ENCODE data around the gene AP1M1. TPM values are rescaled to one million over a fixed set of nuclear protein-coding genes. Genes with fewer than 3 reads are reported as not detected.

AP1M1 gene
- total and polyA plus RNA-seq, 9 donors = 28.4 to 81.7 (median 51.6) TPM

GRCh38 chr19:16229322-16229641, 31.6 kb downstream of the AP1M1 start:
- 90 to 94% (median 93%) methylated on average over 8 to 9 of the region's 9 CpGs for WGBS, 3 donors
- no peak for DNase-seq
- Histone ChIP-seq H3K9me3 (no peaks in the 10 kb centered on the region), H3K4me3 (no peak overlapping the region), H3K4me1 (ENCODE audit: insufficient read depth) (no peaks in the 10 kb centered on the region), H3K36me3 (no peaks in the 10 kb centered on the region), H3K27me3 (no peaks in the 10 kb centered on the region), H3K27ac (no peak overlapping the region)
- intact Hi-C loops (cut with DNase I) = no loop called here
- TF ChIP-seq CTCF (IDR thresholded peaks at IDR 0.05) = no peak
- TF ChIP-seq POLR2A (IDR thresholded peaks at IDR 0.05) = no peak
- no peak for TF ChIP-seq EP300 (IDR thresholded peaks at IDR 0.05)

GRCh38 chr19:16232127-16232526, 34.4 kb downstream of the AP1M1 start:
- no peaks in the 10 kb centered on the region for H3K36me3 ChIP-seq
- intact Hi-C loops (cut with DNase I) = no loop called here
- DNase-seq = no peak
- WGBS, 3 donors = 92 to 95% (median 94%) methylated on average over 16 of the region's 16 CpGs
- no peaks in the 10 kb centered on the region for H3K27me3 ChIP-seq
- TF ChIP-seq EP300 (IDR thresholded peaks at IDR 0.05) (no peak), CTCF (IDR thresholded peaks at IDR 0.05) (no peak), POLR2A (IDR thresholded peaks at IDR 0.05) (no peak)
- H3K4me1 ChIP-seq (ENCODE audit: insufficient read depth) = no peaks in the 10 kb centered on the region
- H3K9me3 ChIP-seq = no peaks in the 10 kb centered on the region
- no peak overlapping the region for H3K27ac ChIP-seq
- no peak overlapping the region for H3K4me3 ChIP-seq

- H3K9me3 ChIP-seq = no peaks in the 10 kb centered on the region
- 89 to 90% (median 90%) methylated on average over 13 of the region's 13 CpGs for WGBS, 3 donors
- no peaks in the 10 kb centered on the region for H3K4me1 ChIP-seq (ENCODE audit: insufficient read depth)
- no peaks in the 10 kb centered on the region for H3K36me3 ChIP-seq
- no peak for DNase-seq
- no peak overlapping the region for H3K27ac ChIP-seq
- no peak overlapping the region for H3K4me3 ChIP-seq
- TF ChIP-seq POLR2A (IDR thresholded peaks at IDR 0.05) (no peak), CTCF (IDR thresholded peaks at IDR 0.05) (no peak), EP300 (IDR thresholded peaks at IDR 0.05) (no peak)
- intact Hi-C loops (cut with DNase I) = no loop called here
- no peaks in the 10 kb centered on the region for H3K27me3 ChIP-seq
These were observed 34.9 kb downstream of the AP1M1 start for GRCh38 chr19:16232568-16232967.

- Histone ChIP-seq H3K36me3 (no peaks in the 10 kb centered on the region), H3K4me3 (no peak overlapping the region), H3K4me1 (ENCODE audit: insufficient read depth) (no peaks in the 10 kb centered on the region), H3K27ac (no peak overlapping the region), H3K9me3 (no peaks in the 10 kb centered on the region), H3K27me3 (no peaks in the 10 kb centered on the region)
- no peak for TF ChIP-seq CTCF (IDR thresholded peaks at IDR 0.05)
- WGBS, 3 donors = 91 to 93% (median 92%) methylated on average over 19 of the region's 19 CpGs
- intact Hi-C loops (cut with DNase I) = no loop called here
- DNase-seq = no peak
These were observed 35.5 kb downstream of the AP1M1 start for GRCh38 chr19:16233081-16233776.
